ENCODE results near the gene DUSP9. TPM values are rescaled to one million over a fixed set of nuclear protein-coding genes. Genes with fewer than 3 reads are reported as not detected.

DUSP9 gene
- total and polyA plus RNA-seq, 11 donors: 0.04 to 0.25 TPM; not detected in 9

- Histone ChIP-seq H3K4me1 (peaks cover 0 to 8% (median 0%) of the 10 kb centered on the region in 12 donors), H3K9me3 (peaks cover 0 to 4% (median 0%) of the 10 kb centered on the region in 12 donors), H3K27me3 (peaks cover 0 to 18% (median 0%) of the 10 kb centered on the region in 9 donors), H3K36me3 (no peaks in the 10 kb centered on the region), H3K27ac (peak within 1 kb of the TSS; percentile 58 to 92 (median 80)), H3K4me3 (peak within 1 kb of the TSS in 11 of 12 donors; percentile 20 to 69 (median 50))
- TF ChIP-seq CTCF (IDR thresholded peaks at IDR 0.05) (peak in 11 of 12 donors; percentile 20 to 54 (median 36)), POLR2A (IDR thresholded peaks at IDR 0.05) (no peak)
- 1 to 46% (median 21%) methylated on average over 27 to 60 of the region's 66 CpGs for WGBS, 4 donors
- peak; percentile 43 to 69 (median 56) for ATAC-seq
- DNase-seq: peak; percentile 78 to 89 (median 79)
- intact Hi-C loops (cut with DNase I): loop anchor here in 1 of 10 donors (1.0 kb wide), 1 partner anchor 21 kb away; no protein-coding TSS in a partner anchor
These were observed 40.4 kb downstream of the DUSP9 start, which contains the start of gene SLC6A8 for GRCh38 chrX:153687121-153688039. SLC6A8 (plus strand) TSS chrX:153687926; CDS start chrX:153688575, 649 bp downstream.

GRCh38 chrX:153688071-153688470 lies 41.1 kb downstream of the DUSP9 start:
- Histone ChIP-seq H3K27me3 (peaks cover 0 to 18% (median 0%) of the 10 kb centered on the region in 9 donors), H3K27ac (peak overlapping the region in 1 of 12 donors; percentile 92), H3K4me3 (peak overlapping the region in 1 of 12 donors; percentile 69), H3K4me1 (peaks cover 0 to 13% (median 0%) of the 10 kb centered on the region in 12 donors), H3K36me3 (no peaks in the 10 kb centered on the region), H3K9me3 (peaks cover 0 to 4% (median 0%) of the 10 kb centered on the region in 12 donors)
- ATAC-seq: no peak
- DNase-seq: peak in 2 of 5 donors; percentile 14 to 16
- intact Hi-C loops (cut with DNase I): no loop called here
- TF ChIP-seq CTCF (IDR thresholded peaks at IDR 0.05) (no peak), POLR2A (IDR thresholded peaks at IDR 0.05) (no peak)
- 0 to 40% (median 1%) methylated on average over 1 to 59 of the region's 69 CpGs; no CpG with 5 or more reads in 1 of the 4 donors for WGBS, 4 donors

- Histone ChIP-seq H3K9me3 (peaks cover 0 to 2% (median 0%) of the 10 kb centered on the region in 12 donors), H3K36me3 (no peaks in the 10 kb centered on the region), H3K4me1 (peaks cover 0 to 16% (median 0%) of the 10 kb centered on the region in 12 donors), H3K27me3 (peaks cover 0 to 18% (median 0%) of the 10 kb centered on the region in 9 donors), H3K4me3 (peak overlapping the region in 11 of 12 donors; percentile 20 to 69 (median 50)), H3K27ac (peak overlapping the region; percentile 58 to 92 (median 80))
- ATAC-seq: no peak
- 1 to 10% (median 1%) methylated on average over 2 to 54 of the region's 57 CpGs; no CpG with 5 or more reads in 1 of the 4 donors for WGBS, 4 donors
- intact Hi-C loops (cut with DNase I): no loop called here
- TF ChIP-seq CTCF (IDR thresholded peaks at IDR 0.05) (no peak), POLR2A (IDR thresholded peaks at IDR 0.05) (no peak)
- peak in 1 of 5 donors; percentile 19 for DNase-seq
These were observed 41.5 kb downstream of the DUSP9 start for GRCh38 chrX:153688506-153688905.

Data from heart left ventricle (tissue), 16 donors.